Measurements from ENCODE around the gene VWA5B2.
A peak's percentile ranks its signal among the peaks of the same experiment; 100 is the strongest.

VWA5B2 gene

DNA sequence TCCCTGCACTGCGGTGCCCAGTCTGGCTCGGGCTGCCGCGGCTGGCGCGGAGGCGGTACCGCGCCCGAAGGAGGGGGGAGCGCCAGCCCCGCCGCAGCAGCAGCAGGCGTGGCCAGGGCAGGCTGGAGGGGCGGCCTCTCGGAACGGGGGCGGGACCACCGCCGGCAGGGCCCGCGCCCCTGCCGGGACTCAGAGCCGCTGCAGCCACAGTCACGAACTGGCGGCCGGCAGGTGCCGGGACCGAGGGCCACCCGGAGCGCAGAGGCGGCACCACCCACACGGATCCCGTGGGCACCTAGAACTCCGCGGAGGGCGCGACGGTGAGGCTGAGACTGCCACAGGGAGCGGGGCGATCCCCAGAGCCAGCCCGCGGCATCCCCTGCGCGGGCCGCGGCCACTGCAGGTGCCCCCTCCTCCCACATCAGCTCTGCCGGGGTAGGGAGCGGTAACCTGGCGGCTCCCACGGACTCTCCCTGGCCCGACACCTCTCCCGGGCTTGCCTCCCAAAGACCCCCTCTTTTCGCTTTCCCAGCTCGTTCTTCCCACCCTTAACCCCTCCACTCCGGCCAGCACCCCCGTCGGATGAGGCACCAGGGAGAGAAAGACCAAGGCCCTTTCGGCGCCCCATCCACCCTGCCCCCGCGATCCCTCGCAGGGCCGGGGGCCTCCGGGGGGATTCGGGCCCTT, at the start of gene VWA5B2:
Gene VWA5B2 (plus strand): TSS at position 192 of the 687 bp plus-strand sequence. CDS start 944 bp downstream, outside the sequence.
- no peak for DNase-seq

DNA sequence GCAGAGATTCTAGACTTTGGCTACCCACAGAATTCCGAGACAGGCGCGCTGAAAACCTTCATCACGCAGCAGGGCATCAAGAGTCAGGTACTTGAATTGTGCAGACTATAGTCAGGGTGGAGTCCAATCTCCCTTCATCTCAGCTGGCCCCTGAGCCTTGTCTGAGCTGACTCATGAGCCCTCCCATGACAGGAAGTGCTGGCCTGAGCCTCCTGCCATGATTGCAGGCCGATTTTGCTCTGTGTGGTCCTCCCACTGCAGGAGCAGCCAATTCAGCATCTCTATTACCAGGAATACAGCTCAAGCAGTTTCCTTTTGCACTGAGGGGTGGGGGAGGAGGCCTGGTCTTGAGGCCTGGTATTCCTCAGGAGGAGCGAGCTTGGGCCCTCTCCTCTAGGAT, 49.2 kb upstream of the VWA5B2 start:
- DNase-seq = no peak

DNA sequence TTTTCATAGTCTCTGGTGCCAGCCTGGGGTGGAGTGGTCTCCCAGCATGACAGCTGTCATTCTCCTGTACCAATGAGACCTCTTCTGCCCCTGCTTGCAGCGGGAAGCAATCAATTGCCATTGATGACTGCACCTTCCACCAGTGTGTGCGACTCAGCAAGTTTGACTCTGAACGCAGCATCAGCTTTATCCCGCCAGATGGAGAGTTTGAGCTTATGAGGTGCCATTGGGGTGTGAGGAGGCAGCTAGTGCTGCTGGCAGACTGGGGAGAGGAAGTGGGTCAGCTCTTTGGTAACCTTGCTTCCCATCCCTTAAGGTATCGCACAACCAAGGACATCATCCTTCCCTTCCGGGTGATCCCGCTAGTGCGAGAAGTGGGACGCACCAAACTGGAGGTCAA, 47.8 kb upstream of the VWA5B2 start:
- no peak for DNase-seq

DNA sequence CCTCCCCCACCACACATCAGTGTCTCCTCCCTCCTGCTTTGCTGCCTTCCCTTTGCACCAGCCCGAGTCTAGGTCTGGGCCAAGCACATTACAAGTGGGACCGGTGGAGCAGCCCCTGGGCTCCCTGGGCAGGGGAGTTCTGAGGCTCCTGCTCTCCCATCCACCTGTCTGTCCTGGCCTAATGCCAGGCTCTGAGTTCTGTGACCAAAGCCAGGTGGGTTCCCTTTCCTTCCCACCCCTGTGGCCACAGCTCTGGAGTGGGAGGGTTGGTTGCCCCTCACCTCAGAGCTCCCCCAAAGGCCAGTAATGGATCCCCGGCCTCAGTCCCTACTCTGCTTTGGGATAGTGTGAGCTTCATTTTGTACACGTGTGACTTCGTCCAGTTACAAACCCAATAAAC, 45.7 kb upstream of the VWA5B2 start:
- DNase-seq = no peak

DNA sequence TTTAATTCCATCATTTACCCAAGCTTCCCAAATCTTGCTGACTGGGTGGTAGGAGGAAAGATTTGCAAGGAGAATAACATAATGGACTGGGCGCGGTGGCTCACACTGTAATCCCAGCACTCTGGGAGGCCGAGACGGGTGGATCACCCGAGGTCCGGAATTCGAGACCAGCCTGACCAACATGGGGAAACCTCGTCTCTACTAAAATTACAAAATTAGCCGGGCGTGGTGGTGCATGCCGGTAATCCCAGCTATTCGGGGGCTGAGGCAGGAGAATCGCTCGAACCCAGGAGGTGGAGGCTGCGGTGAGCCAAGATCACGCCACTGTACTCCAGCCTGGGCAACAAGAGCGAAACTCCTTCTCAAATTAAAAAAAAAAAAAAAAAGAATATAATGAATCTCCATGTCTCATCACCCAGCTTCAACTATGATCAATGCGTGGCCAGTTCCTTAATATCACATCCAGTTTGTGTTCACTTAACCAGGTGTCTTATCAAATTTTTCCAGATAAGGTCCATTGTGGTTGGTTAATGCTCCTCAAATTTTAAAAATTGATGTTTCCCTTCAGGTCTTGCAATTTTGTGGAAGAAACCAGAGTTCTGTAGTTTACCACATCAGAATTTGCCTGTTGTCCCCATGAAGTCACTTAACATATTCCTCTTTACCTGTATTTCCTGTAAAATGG, 44.7 kb upstream of the VWA5B2 start:
- no peak for DNase-seq

DNA sequence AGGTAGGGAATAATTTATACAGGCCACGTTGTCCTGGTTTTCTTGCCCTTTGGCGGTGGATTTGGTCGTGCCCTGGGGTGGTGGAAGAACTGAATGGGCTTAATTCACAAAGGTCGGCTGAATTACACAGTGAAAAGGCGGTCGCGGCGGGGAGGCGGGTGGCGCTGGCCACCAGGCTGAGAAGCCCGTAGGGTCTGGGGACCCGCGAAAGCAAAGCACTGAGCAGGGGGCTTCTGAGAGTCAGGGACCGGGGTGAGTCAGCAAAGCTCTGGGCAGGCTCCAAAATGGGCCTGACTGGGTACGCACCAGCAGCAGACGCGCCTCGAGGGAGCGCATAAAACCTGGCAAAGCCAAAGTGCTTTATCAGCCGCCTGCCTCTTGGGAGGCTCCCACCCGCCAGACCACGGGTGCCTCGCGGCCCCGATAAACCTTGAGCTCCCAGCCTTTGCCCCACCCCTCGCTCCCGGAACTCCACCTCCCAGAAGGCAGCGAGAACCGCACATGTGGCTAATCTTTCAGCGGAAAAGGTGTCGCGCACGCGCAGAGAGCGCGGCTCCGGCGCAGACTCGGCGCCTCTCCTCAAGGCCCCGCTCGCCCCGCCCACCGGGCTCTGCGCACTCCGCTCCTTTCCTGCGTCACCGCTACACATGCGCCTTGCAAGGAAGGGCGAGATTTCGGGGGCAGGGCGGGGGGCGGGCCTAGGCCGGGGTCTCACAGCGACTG, 43.8 kb upstream of the VWA5B2 start:
- peak; percentile 97 for DNase-seq

DNA sequence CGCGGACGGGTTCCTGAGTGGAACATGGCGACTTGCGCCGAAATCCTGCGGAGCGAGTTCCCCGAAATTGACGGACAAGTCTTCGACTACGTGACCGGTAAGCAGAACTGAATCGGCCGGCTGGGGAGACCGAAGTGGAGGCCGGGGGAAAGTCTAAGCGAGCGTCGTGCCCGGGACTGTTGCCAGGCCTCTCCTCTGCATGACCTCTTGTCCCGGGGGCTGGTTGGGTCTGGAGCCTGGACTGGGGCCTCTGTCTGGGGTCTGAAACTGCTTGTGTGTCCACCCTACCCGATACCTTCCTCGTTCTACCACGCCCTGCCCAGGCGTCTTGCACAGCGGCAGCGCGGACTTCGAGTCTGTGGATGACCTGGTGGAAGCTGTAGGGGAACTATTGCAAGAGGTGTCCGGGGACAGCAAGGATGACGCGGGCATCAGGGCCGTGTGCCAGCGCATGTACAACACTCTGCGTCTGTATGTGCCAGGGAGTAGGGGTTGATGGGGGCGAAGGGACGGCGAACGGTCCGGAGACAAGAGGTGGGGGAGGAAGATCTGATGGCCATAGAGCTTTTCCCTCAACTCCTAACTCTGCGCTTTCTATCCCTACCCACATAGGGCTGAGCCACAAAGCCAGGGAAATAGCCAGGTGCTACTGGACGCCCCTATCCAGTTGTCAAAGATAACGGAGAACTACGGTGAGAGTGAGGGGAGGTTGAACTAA, 43.0 kb upstream of the VWA5B2 start, which contains the start of gene ABCF3:
Gene ABCF3 (plus strand): TSS at position 16 of the 718 bp plus-strand sequence. CDS start 9 bp downstream, at position 25.
- DNase-seq = no peak

DNA sequence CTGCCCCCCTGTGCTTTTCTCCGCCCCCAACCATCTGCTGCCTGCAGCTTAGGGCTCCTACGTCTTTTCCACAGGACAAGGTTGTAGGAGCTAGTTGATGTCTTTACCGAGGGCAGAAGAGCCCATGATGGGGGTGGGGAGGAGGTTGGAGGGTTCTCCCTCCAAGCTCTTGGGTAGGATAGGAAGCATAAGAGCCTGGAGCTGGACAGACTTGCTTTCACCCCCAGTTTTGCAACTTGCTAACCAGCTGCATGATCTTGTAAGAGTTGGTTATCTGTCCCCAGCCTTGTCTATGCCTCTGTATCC, 42.5 kb upstream of the VWA5B2 start:
- DNase-seq = no peak

DNA sequence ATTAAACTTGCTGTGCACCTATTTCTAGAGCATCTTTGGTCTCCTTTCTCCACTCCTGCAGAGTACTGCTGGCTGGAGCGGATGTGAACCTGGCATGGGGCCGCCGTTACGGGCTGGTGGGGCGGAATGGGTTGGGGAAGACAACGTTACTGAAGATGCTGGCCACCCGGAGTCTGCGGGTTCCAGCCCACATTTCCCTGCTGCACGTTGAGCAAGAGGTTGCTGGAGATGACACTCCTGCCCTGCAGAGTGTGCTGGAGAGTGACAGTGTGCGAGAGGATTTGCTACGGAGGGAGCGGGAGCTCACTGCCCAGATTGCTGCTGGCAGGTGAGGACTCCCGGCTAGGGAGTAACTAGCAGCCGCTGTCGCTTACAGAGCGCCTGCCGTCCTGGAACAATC, 41.3 kb upstream of the VWA5B2 start:
- no peak for DNase-seq

DNA sequence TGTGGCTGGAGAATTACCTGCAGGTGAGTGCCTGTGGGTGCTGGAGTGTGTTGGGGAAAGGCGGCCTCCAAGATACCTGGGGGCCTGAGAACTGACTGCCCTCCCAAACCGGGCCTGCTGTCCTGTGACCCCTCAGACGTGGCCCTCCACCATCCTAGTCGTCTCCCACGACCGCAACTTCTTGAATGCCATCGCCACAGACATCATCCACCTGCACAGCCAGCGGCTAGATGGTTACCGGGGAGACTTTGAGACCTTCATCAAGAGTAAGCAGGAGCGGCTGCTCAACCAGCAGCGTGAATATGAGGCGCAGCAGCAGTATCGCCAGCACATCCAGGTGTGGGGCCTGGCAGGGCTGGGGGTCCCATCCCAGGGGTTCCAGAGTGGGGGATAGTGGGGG, 40.0 kb upstream of the VWA5B2 start:
- DNase-seq = no peak

DNA sequence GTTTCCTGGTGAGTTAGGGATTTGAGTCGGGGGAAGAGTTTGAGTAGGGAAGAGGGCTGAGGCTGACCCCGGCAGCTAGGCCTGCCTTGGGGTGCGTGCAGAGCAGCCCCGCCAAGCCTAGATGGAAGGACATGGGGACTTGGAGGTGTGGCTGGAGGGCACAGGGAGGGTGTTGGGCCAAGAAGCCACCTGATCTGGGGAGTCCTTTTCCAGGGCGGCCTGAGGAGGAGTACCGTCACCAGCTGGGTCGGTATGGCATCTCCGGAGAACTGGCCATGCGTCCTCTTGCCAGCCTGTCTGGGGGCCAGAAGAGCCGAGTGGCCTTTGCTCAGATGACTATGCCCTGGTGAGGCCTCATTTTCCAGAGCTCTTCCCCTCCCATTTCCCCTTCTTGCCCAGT, 36.5 kb upstream of the VWA5B2 start:
- DNase-seq = no peak

DNA sequence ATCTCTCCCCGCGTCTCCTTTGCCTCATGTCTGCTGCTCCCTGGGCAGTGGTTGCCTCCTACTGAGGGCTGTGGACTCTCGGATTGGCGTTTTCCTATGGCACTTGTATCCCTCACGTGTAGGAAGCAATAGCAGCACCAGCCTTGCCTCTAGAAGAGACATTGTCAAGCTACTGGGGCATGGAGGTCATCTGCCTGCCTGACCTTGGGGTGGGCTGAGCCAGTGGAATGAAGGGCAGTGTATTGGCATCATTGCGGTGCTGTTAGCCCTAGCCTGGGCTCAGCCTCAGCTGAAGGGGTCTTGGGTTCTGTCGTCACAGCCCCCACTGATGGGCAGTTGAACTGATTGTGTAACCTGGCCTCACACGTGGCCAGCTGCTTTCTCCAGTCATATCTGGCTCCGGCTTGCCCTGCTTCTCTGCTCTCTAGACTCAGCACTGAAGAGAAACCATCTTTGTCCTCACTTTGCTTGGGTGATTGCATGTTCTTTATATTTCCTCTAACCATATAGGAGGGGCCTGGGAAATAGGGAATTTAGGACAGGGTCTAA, 35.3 kb upstream of the VWA5B2 start:
- DNase-seq = no peak

DNA sequence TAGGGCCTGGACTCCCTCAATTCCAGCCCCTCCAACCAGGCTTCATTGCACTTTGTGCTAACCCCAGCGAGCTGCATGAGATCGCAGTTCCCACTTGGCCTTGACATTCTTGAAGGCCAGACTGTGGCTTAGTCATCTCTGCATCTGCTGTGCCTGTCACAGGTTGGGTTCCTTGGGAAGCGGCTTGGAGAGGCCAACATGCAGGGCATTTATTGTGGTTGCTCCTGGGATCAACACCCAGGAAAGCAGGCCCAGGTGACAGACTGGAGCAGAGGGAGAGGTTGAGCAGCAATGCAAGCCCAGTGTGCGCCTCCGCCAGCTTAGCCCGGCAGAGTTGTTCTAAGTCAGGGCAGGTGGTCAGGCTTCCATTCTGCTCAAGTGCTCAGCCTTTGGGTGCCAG, 32.8 kb upstream of the VWA5B2 start:
- DNase-seq = no peak

DNA sequence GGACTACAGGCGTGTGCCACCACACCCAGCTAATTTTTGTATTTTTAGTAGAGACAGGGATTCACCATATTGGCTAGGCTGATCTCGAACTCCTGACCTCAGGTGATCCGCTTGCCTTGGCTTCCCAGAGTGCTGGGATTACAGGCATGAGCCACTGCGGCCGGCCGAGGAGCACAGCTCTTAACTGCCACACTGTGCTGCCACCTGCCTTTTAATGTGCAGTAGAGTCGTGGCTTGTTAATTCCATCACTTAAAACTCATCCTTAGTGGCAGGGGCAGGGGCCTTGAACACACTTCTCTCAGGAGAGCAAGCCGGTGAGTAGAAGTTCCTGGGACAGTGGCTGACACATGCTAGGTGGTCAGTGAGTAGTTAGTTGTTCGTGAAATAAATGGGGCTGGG, 30.9 kb upstream of the VWA5B2 start:
- no peak for DNase-seq

DNA sequence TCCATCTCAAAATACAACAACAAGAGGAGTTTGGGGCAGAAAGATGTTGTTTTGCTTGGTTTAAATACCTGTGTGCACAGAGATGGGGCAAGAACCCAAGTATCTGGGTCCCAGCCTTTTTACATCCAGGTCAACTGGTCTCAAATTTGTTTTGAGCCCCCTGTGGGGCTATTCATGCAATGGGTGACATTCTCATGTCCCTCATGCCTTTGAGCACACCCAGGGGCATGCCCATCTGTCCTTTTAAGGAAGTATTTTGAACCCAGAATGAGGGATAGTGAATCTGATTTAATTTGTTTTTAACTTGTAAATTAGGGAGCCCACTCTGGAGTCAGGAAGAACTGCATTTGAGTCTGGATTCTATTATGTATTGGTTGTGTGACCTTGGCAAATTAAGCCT, 28.6 kb upstream of the VWA5B2 start:
- DNase-seq = no peak

DNA sequence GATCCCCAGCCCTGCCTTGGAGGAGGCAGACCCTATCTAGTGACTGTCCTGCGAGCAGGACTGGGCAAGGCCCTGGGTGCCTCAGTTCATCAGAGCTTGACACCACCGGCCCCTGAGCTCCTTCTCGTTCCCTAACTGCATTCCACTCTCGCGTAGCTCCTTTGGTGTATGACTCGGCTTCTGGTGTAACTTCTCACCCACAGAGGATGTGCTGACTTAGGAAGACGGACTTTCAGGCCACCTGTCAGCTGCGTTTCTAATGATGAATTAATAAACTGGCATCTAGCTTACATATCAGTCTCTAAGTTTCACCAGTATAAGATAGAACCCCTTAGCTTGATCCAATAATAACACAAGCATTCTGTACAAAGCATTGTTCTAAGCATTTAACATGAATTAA, 25.9 kb upstream of the VWA5B2 start:
- no peak for DNase-seq

DNA sequence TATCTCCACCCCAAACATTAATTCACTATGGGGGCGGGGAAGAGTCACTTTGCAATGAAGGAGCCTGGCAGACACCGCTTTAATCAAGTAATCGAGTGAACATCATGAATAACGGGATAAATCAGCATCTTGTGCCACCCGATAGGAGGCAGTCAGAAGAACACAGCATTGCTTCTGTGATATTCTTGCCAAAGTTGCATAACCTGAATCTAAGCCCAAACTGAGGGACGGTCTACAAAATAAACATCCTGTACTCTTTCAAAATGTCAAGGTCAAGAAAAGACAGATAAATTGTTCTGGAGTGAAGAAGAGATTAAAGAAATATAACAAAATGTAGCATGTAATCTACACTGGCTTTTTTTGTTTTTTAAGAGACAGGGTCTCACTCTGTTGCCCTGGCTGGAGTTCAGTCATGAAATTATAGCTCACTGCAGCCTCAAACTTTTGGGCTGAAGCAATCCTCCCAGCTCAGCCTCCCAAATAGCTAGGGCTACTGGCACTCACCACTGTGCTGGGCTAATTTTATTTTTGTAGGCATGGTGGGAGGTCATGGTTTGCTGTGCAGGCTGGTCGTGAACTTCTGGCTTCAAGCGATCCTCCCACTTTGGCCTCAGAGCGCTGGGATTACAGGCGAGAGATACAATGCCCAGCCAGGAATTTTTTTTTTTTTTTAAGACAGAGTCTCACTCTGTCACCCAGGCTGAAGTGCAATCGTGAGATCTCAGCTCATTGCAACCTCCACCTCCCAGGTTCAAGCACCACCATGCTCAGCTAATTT, 20.1 kb upstream of the VWA5B2 start:
- no peak for DNase-seq

DNA sequence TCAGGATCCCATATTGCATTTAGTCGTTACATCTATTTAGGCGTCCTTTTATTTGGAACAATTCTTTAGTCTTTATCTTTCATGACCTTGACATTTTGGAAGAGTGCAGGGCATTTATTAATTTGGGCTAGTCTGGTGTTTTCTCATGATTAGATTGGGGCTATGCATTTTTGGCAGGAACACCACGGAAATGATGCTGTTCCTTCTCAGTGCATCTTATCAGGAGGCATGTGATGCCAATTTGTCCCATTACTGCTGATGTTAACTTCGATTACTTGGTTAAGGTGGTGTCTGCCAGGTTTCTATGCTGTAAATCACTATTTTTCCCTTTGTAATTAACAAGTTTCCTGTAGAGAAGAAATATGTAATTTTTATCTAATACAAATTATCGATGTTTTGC, 18.1 kb upstream of the VWA5B2 start:
- no peak for DNase-seq

DNA sequence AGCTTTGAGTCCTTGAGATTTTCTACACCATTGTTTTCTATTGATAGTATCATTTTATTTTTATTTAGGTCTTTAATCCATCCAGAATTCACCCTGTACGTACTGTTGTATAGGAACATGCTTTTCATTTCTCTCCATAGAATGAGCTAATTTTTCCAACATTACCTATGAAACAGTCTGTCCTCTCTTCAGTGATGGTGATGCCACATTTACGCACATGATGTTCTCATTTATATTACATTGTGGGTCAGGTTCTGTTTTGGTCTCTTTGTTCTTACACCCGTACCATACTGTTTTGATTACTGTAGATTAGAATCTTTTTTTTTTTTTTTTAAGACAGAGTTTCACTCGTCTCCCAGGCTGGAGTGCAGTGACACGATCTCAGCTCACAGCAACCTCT, 17.7 kb upstream of the VWA5B2 start:
- DNase-seq = no peak

DNA sequence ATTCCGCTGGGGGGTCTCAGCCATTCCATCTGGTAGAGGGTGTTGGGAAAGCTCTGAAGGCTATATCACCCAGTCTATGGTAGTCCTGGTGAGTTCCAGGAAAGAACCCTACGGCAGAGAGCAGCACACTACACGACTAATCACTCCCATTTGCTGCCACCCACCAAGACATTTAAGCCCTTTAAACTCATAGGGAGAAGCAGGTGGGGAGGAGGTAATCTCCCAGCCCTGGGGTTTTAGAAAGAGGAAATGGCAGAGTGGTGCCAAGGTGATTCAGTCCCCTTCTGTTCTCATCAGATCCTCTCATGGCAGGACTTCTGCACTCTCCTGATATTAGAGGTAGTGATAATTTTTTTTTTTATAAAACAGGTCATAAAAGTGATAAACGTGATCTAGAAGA, 10.6 kb upstream of the VWA5B2 start:
- no peak for DNase-seq

DNA sequence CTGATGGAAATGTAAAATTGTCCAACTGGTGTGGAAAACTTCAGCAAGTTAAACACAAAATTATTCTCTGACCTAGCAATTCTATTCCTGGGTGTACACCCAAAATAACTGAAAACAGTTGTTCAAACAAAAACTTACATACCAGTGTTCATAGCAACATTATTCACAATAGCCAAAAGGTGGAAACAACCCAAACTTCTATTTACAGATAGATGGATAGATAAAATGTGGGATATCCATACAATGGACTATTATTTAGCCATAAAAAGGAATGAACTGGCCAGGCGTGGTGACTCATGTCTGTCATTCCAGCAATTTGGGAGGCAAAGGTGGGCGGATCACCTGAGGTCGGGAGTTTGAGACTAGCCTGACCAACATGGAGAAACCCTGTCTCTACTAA, 6.9 kb upstream of the VWA5B2 start:
- DNase-seq = no peak

DNA sequence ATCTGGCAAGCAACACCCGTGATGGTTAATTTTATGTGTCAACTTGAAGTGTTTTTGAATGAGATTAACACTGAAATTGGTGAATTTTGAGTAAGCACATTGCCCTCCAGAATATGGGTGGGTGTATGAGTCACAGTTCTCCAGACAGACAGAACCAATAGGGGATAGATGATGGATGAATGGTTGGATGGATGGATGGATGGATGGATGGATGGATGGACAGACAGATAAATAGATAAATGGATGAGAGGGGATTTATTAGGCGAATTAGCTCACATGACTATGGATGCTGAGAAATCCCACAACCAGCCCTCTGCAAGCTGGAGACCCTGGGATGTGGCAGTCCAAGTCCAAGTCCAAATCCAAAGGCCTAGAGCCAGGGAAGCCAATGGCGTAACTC, 5.4 kb upstream of the VWA5B2 start:
- DNase-seq = no peak
